NB4 (cell line): ENCODE results near the gene SOX8.

Experiments used
- DNase-seq: peaks from one replicate; pipeline ENCODE4 v3.0.0; 2010; ENCODE audit warnings: low read depth
- H3K4me3 ChIP-seq: one replicate; pipeline ENCODE4 v1.5.1; 2011; ENCODE audit warnings: mild to moderate bottlenecking, low read depth, low read length, moderate library complexity
- MYC ChIP-seq: IDR thresholded peaks from 2 replicates; pipeline ENCODE4 v1.6.1; 2011; ENCODE audit warnings: low read depth, low read length
- POLR2A ChIP-seq: IDR thresholded peaks from 2 replicates; pipeline ENCODE4 v1.6.1; 2011; ENCODE audit warnings: mild to moderate bottlenecking; ENCODE audit not compliant: insufficient read length; ENCODE audit errors: extremely low read depth
- TF ChIP-seq, protein P1 (sequence below): IDR thresholded peaks from 2 replicates; pipeline ENCODE4 v1.6.1; 2011; ENCODE audit warnings: low read depth, low read length
- TF ChIP-seq, protein P2 (sequence below): IDR thresholded peaks from one replicate; pipeline ENCODE4 v1.5.1; 2012; ENCODE audit warnings: low read depth, low read length

SOX8 gene

DNA sequence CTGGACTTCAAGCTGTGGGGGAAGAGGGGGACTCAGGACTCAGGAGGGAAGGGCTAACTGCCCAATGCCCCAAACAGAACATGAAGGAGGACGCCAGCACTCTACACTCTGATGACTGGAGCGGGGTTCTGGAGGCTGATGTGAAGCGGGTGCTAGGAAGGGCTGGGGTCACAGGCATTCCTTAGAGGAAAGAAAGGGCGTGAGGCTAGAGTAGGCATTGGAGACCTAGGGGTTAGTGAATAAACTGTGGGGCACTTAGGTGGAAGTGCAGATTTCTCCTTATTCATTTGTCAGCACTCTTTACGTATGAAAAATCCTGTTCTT is 10.0 kb upstream of the SOX8 start:
- no peak overlapping the region for H3K4me3 ChIP-seq
- no peak for DNase-seq
- TF ChIP-seq POLR2A (no peak), MYC (no peak)
- TF ChIP-seq, protein P1, sequence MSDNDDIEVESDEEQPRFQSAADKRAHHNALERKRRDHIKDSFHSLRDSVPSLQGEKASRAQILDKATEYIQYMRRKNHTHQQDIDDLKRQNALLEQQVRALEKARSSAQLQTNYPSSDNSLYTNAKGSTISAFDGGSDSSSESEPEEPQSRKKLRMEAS: no peak
- TF ChIP-seq, protein P2, sequence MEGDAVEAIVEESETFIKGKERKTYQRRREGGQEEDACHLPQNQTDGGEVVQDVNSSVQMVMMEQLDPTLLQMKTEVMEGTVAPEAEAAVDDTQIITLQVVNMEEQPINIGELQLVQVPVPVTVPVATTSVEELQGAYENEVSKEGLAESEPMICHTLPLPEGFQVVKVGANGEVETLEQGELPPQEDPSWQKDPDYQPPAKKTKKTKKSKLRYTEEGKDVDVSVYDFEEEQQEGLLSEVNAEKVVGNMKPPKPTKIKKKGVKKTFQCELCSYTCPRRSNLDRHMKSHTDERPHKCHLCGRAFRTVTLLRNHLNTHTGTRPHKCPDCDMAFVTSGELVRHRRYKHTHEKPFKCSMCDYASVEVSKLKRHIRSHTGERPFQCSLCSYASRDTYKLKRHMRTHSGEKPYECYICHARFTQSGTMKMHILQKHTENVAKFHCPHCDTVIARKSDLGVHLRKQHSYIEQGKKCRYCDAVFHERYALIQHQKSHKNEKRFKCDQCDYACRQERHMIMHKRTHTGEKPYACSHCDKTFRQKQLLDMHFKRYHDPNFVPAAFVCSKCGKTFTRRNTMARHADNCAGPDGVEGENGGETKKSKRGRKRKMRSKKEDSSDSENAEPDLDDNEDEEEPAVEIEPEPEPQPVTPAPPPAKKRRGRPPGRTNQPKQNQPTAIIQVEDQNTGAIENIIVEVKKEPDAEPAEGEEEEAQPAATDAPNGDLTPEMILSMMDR: no peak

DNA sequence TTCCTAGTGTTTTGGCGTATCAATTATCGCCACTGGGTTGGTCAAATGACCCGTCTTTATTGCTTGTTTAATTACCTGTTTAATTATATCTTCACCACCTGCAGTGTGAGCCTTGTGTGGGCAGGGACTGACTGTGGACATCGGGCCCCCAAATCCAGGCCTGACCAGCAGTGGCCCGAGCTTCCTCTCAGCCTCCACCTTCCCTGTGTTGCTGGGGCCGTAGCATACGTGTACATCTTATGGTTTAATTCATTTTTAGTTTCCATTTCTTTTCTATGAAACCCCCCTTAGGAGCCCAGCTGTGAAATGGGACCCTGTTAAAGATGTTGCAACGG is 9.6 kb upstream of the SOX8 start:
- TF ChIP-seq MYC (no peak), POLR2A (no peak)
- TF ChIP-seq, protein P1: no peak
- TF ChIP-seq, protein P2: no peak
- no peak overlapping the region for H3K4me3 ChIP-seq
- no peak for DNase-seq

DNA sequence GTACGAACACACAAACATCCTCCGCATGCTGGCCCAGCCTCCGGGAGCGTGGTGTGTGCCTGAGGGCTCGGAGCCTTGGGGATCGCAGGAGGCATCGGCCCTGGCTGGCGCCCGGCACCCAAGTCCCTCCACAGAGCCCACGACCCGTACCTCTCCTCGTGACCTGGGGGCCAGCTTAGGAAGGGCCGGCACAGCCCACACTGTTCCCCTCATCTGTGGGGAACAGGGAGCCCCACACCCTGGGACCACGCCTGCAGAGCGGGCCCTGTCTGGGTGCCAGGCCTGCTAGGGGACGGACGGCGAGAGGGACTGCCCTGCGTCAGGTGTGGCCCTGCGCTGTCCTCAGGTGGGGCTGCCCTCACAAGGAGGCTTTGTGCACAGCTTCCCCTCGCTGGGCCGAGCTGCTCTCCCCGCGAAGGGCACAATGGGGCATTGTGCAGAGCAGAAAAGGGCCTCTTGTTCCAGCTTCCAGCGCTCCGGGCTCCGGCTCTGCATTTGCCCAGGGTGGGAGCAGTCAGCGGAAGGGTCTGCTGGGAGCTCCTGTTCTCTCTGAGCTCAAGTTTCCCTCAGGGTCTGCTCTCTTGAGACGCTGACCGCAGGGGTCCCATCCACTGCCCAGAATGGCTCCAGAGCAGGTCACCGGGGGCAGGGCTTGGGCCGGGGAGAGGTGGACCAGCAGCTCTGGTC is 9.1 kb upstream of the SOX8 start:
- TF ChIP-seq, protein P1: no peak
- no peak for TF ChIP-seq POLR2A
- TF ChIP-seq MYC: no peak
- TF ChIP-seq, protein P2: no peak
- no peak overlapping the region for H3K4me3 ChIP-seq
- no peak for DNase-seq

DNA sequence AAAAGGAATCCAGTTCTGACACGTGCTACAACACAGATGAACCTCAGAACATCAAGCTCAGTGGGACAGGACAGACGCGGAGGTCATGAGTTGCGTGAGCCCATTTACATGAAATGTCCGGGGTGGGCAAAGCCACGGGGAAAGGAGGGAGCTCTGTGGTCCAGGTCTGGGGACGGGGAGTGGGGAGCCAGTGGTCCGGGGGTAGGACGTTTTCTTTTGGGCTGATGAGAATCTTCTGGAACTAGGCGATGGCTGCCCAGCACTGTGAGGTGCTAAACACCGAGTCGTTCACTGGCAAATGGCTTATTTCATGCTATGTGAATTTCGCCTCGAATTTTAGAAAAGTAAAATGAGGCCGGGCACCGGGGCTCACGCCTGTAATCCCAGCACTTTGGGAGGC is 8.2 kb upstream of the SOX8 start:
- DNase-seq: no peak
- TF ChIP-seq POLR2A: no peak
- TF ChIP-seq, protein P2: no peak
- TF ChIP-seq MYC: no peak
- TF ChIP-seq, protein P1: no peak
- no peak overlapping the region for H3K4me3 ChIP-seq

DNA sequence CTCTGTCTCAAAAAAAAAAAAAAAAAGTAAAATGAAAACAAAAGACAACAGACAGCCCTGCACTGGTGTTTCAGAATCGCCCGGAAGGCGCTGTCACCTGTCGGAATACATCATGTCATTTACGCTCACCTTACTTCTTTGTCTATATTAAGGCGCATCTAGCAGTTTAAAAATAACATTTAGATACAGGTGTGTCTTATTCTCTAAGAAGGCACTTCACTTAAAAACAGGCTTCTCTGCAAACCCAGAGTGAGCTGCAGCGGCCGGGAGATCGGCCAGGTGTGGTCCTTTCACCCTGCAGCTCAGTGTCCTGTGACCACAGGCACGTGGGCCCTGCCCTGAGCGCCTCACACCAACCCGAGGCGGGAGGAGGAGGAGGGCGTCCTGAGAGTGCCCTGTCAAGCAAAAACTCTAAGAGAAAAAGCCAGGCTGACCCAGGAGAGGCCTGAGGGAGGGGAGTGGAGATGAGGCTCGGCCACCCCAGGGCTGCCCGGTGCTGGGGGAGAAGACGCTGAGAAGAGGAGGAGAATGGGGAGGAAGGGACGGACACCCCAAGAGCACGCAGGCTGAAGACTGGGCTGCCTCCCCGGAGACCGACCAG is 7.5 kb upstream of the SOX8 start:
- no peak for DNase-seq
- TF ChIP-seq POLR2A (no peak), MYC (no peak)
- TF ChIP-seq, protein P2: no peak
- TF ChIP-seq, protein P1: no peak
- no peak overlapping the region for H3K4me3 ChIP-seq
